Neural progenitor cell (in vitro differentiated cells): ENCODE data around the gene RERGL.

Experiments used
- CTCF ChIP-seq: fragments of 200-600 bp; sonication (generic); IDR thresholded peaks from 2 replicates; pipeline ENCODE4 v1.5.1; 2017; ENCODE audit warnings: antibody characterized with exemption, mild to moderate bottlenecking
- EZH2 ChIP-seq: fragments of 200-600 bp; sonication (generic); IDR thresholded peaks from 2 replicates; pipeline ENCODE4 v1.6.1; 2017; ENCODE audit warnings: antibody characterized with exemption, mild to moderate bottlenecking, moderate library complexity
- EZH2phosphoT487 ChIP-seq: fragments of 200-600 bp; sonication (generic); IDR thresholded peaks from 2 replicates; pipeline ENCODE4 v1.6.1; 2017; ENCODE audit warnings: antibody characterized with exemption

- no peak for TF ChIP-seq CTCF
- TF ChIP-seq EZH2 = no peak
- no peak for TF ChIP-seq EZH2phosphoT487
Measured at GRCh38 chr12:18079541-18080246, 10.3 kb downstream of the RERGL start.
